NCI-H2029 treated with DMSO at 0.1 percent for 48 hours (cell line): ENCODE data around the gene CBFA2T3.

Experiments used
- DNase-seq: peaks from one replicate; lab custom pipeline; 2025; lab: John Stamatoyannopoulos, UW

CBFA2T3 gene

GRCh38 chr16:88976366-88977017, 515 bp downstream of the CBFA2T3 start:
- DNase-seq, result no peak

DNA sequence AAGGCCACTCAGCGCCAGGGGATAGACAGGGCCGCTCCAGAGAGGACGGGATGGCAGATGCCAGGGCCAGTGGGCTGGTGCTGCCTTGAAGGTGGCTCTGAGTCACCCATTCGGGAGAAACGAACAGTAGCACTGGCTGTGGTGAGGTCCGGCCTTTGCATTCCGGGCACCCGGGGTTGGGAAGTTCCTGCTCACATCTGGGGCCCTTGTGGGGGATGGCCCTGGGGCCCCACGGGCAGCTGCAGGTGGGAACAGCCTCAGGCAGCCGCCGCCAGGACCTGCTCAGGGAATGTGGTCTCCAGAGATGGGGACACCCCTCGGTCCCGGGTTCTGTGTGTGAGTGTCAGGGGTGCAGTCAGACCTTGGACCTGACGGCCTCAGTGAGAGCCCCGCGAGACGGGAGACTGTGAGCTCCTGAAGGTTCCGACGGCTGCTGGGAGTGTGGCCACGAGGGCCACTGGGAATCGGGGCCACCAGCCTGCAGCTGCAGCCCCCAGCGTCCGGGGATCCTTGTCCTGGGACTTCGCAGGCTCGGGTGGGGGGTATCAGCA, 1.4 kb downstream of the CBFA2T3 start:
- no peak for DNase-seq

DNA sequence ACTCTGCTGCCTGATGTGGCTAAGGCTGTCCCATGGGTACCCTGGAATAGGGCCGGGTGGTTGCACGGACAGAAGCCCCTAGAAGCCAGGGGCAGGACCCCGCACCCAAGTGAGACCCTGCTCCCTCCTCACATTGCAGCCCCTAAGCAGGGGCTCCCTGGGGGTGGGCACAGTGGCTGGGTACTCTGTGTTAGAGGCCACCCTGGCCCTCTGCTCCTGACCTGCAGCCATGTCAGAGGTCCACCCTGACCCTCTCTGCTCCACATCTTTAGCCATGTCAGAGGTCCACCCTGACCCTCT, 2.1 kb downstream of the CBFA2T3 start:
- no peak for DNase-seq

DNA sequence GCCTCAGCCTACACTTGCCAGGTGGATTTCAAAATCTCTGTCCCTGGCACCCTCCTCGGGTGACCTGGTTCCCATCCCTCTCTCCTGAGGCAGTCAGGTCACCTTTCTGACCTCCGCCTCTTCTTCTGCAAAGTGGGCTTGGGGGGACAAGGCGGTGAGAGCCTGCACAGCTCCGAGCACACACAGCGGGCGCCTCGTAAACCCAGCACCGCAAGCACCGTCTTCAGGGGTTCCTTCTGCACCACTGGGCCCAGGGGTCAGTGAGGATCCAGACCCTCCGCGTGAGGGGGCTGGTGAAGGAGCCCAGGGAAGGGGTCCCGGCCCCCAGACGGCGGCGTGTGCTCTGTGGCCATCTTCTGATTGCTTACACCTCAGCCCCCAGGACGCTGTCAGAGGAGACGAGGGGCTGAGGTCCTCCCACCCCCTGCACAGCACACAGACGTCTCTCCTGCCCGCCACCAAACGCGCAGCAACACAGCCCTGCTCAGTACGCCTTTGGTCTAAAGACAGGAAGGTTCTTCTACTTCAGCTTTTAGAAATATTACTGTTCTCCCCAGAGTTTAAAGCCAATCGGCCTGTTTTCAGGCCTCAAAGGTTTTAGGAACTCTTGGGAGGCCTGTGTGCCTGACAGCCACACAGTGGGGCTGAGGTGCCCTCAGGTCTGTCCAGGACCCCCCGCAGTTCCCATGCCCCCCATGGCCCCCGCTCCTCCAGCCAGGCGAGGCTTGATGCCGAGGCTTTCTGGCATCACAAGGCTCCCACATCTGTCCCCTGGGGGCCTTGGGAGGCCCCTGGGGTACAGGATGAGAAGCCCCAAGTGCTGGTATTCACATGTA, 2.7 kb downstream of the CBFA2T3 start:
- DNase-seq, result no peak

DNA sequence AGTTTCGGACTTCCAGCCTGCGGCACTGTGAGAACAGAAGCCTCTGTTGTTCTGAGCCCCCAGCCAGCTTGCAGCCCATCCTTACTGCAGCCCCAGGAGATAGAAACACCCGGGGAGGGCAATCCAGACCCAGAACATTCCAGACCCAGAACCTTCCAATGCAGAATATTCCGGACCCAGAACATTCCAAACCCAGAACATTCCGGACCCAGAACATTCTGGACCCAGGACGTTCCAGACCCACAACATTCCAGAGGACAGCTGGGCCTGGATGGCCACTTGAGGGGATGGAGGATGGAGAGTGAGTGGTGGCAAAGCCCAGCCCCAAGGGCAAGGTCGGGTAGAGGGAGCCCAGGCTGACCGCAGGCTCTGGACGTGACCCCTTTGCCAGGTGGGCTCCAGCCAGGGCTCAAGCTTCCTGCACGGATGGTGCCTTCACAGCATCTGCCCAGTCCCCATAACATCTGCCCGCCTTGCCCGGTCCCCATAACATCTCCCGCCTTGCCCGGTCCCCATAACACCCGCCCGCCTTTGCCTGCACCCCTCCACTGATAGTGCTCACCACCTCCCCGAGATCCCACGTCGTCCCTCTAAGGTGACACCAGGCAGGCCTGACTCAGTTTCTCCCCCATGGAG, 3.5 kb downstream of the CBFA2T3 start:
- no peak for DNase-seq

DNA sequence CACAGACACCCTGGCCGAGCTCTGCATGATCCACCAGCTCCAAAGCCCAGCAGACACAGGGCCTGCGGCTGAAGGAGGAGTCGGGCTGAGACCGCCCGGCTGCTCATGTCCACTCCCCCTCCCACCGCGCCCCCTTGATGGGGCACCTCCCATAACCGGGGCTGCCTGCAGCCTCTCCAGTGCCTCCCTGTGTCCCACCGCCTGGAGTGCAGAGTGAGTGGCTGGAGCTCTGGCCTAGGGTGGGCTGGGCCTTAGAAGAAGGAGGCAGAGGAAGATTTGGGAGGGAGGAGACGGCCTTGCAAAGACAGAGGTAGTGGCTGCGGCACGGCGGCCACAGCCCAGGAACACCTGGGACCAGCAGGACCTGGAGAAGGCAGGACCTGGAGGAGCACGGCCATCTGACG, 4.0 kb downstream of the CBFA2T3 start:
- DNase-seq, result no peak

DNA sequence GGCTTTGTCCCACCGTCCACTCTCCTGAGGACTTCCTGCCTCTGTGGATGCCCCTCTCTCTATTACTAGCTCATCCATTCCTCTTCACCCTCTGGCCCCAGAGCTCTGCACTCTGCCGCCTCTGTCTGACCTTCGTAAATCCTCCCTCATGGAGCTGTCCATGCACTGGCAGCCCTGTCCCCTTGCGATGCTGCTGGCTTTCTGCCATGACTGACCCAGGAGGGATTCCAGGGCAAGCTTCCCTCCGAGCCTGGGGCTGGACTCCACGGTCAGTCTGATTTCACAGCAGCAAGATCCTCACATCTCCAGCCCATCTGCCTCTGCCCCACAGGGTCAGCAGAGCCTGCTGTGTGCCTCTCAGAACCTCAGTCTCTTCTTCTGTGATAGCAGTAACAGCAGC, 4.7 kb downstream of the CBFA2T3 start:
- no peak for DNase-seq

DNA sequence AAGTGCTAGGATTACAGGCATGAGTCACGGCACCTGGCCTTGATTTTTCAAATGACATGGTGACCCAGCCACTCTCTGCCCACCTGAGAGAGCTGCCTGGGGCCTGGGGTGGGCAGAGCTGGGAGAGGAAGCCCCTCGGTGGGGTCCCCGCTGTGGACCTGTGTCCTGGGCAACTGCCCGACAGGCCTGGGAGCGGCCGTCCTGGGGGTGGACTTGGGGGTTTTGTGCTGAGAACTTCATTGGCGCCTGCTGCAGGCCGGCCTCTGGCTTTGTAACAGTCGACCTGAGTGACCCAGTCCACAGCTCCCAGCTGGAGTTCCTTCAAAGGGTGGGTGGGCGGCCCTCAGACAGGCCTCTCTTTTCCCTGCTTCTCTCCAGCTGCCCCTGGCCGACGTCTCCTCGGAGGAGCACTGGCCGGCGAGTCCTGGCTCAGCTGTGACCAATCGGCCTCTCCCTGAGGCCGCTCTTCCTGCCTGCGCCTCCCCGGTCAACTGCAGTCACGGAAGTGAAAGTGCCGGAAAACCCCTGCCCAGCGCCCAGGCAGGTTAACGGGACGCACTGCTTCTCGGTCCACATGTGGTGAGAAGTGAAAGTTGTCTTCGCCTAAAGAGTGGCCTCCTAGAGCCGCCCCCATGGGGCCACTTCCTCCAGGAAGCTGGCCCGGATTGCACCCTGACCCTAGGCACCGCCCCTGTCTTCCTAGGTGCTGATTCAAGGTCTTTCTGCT, 5.5 kb downstream of the CBFA2T3 start:
- no peak for DNase-seq

DNA sequence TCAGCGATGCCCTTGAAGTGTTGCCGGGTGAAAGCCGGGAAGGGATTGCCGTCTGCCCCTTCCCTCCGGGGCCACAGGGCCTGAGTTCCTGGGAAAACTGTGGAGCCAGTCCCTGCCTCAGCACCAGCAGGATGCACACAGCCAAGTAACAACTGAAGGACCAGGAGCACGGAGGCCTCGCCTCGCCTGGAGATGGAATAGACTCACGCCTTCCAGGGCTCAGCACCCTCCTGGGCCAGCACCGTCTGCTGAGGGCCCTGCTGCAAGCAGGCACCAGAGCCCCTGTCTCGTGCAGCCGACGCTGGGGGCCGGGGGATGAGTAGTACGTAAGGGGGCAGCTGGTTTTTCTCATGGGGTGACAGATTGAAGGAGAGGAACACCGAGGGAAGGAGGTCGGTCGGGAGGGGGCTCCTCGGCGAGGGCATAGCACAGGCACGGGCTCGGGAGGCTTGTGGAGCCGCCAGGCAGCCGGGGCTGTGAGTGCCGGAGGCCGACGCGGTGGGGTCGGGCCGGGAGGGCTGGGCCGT, 6.4 kb downstream of the CBFA2T3 start:
- no peak for DNase-seq

- DNase-seq, result no peak
Measured at GRCh38 chr16:88970050-88970449, 7.0 kb downstream of the CBFA2T3 start.

DNA sequence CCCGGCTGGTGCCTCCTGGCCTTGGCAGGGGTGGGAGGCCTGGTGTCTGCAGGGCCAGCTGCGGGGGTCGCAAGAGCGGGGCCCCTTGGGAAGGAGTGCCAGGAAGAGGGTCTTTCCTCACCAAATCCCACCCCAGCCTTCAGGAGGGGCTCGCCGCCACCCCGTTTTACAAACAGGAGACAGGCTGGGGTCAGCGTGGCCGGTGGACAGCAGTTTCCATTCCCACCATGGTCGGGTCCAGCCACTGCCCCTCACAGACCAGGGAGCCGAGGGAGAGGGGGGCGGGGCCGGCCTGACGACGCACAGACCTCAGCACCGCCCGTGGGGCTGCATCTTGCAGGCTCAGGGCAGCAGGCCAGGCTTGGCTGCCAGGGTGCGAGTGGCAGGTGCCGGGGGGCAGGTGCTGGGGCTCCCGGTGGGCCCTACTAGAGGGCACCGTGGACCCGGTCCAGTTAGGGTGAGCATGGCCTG, 7.6 kb downstream of the CBFA2T3 start:
- no peak for DNase-seq

DNA sequence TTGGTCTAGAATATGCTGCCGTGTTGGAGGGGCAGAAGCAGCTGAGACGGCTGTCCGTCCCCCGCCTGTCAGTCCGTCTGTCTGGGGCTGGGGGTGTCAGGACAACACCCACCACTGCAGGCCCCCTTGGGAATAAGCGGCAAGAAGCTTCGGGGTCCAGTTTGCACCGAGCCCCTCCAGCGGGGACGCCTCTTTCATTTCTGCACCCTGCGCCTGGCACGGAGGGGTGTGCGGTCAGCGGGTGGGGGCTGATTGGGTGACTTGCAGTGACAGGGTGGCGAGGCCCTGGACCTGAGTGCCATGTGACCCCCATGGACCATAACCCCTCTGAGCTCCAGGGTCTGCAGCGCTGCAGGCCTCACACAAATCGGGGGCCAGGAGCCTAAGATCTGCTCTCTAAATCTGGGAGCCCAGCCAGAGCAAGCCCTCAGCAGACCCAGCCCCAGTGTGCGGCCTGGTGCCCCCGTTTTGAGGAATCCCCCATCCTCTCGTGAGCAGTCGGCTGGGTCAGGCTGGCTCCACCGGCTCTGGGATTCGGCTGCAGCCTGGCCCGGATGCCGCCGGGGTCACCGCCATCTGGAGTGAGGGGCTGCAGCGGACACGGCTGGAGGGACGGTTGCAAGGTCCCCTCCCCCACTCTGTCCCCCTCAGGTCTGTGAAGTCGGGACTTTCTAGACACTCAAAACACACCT, 8.3 kb downstream of the CBFA2T3 start:
- DNase-seq, result no peak

DNA sequence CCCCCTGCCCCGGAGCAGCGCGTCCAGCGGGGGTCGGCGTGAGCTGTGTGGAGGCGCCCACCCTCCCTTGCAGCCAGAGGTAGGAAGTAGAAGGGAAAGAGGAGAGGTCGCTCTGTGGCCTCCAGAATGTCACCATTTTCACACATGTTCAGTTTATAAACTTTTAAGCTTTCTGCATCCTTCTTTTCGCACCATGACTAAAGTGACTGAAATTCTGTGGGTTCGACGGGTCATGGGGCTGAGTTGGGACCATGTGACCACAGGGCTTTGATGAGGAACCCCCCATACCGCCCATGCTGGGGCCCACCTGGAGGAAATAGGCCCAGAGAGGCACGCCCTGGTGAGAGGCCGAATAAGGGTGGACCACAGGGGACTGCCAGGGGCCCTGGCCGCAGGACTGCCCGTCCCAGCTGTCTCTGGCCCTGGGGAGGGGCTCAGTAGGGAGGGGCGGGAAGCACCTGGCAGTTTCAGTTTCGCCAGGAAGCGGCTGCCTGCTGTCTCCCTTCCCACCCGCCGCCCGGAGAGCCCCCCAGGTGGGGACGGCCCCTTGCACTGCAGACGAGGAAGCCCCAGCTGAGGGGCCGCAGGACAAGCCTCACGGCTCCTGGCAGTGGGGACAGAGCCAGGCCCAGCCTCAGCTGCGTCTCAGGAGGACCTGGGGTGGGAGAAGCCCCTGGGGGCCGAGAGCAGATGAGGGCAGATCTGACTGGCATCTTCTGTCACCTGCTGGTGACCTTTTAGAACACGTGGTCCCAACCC, 9.0 kb downstream of the CBFA2T3 start:
- no peak for DNase-seq

DNA sequence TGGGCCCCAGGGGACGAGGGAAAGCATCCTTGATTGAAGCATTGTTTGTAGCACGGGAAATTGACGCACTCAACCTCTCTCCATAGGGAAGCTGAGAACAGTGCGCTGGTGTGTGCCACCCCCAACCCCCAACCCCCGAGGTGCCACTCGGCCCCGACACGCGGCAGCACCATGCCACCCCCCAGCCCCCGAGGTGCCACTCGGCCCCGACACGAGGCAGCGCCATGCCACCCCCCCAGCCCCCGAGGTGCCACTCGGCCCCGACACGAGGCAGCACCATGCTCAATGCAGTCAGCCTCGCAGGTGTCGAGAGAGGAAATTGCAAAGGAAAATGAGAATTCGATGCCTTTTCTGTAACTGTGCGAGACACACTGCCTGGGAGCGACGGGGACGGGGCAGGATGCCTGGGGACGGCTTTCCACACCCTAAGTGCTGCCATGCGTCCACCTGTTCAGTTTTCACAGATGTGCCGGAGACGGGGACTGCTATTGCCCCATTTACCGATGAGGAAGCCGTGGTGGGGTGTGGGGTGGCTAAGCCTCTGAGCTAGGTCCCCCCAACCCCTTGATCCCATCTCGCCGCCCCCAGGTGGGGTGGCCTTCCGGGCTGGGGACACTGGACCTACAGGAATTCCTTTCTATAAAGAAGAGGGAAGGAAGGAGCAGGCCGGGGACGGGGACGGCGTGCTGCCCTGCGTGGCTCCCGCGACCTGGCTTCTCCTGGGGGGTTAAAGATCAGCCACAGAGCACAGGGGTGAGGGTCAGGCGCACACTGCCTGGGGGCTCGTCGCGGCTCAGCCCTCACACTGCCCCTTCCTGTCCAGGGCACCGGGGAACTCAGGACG, 9.8 kb downstream of the CBFA2T3 start:
- no peak for DNase-seq

DNA sequence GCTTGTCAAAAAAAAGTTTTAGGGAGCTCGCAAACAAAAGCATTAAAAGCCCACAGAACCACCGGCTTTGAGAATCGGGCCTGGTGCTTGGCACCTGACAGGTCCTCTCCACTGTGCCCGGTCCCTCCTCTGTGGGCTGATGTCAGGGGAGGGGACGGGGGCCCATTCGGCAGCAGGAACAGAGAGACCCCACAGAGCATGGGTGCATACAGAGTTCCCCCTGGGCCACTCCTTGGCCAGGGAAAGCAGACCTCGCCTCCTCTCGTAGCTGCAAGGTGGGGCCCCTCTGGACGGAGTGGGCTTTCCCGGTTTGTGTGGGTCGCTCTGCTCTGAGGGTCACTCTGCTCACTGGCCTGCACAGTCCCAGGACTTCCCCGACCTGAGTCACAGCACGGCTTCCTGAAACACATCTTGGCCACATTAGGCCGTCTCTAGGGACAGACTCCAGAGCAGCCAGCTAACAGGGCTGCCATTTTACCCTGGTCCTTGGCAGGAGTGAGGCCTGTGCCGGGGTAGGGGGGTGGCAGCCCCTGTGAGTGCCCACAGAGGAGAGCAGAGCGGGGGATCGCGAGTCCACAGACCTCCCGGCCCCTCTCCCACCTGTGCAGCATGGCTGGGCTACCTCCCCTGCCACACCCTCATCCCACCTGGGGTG, 11.1 kb downstream of the CBFA2T3 start:
- DNase-seq, result no peak

- no peak for DNase-seq
Measured at GRCh38 chr16:88965411-88965810, 11.6 kb downstream of the CBFA2T3 start.

- DNase-seq, result no peak
Measured at GRCh38 chr16:88964636-88965035, 12.4 kb downstream of the CBFA2T3 start.

- DNase-seq, result no peak
Measured at GRCh38 chr16:88963583-88963982, 13.4 kb downstream of the CBFA2T3 start.

- no peak for DNase-seq
Measured at GRCh38 chr16:88962478-88963152, 14.4 kb downstream of the CBFA2T3 start.
